HG02938 (cell line): Measurements from ENCODE around the gene C1orf198.

Source experiments
- ATAC-seq: cut with Tn5 transposase; IDR thresholded peaks from one replicate; pipeline ENCODE4 v1.9.1; 2021; ENCODE audit warnings: mild to moderate bottlenecking, moderate library complexity; ENCODE audit not compliant: unreplicated experiment

The C1orf198 gene

DNA sequence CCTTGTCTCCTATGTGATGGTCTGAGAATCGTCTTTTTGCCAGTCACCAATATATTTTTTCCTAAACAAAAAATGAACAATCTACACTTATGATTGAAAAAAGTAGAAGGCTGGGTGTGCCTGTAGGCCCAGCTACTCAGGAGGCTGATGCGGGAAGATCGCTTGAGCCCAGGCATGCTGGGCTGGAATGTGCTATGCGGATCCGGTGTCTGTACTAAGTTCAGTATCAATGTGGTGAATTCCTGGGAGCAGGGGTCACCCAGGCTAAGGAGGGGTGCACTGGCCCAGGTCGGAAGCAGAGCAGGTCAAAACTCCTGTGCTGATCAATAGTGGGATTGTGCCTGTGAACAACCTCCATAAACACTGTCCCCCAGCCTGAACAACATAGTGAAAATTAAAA lies 25.7 kb upstream of the C1orf198 start:
- no peak for ATAC-seq

DNA sequence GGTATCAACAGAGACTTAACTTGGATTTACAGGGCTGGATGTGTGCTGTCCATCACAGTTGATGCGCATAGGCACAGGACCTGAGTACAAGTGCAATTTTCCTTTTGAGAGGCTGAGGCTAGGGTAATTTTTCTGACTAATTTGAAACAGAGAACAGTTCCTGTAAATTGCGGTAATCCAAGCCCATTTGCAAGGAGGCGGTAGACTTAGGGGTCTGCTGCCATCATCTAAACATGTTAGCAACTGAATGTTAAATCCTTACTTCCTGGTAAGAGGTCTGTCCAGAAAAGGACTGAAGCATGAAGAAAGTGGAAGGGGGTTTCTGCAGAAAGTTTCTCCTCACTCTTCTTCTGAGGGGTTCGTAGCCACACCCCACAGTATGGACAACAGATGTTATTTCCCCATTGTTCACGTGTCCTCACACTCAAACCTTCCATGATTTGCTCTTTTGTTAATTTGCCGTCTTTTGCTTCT lies 23.7 kb upstream of the C1orf198 start:
- ATAC-seq, result no peak

DNA sequence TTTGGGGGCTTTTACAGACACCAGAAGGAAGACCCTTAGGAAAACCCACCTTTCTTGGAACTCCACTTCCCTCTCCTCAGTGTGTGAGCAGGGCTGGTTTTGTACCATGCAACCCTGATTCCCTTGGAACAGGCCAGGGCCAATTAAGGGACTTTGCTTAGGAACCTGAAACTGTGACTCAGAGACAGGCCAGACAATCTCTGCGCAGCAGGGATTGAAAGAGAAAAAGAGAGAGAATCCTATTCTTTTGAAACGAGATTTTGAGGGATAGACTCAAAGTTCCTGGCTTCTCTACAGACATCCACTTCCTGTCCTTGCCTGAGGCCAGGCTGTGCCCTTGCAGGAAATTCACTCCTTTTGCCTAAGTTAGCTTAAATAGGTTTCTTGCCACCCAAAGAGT lies 23.1 kb upstream of the C1orf198 start:
- ATAC-seq, result no peak

DNA sequence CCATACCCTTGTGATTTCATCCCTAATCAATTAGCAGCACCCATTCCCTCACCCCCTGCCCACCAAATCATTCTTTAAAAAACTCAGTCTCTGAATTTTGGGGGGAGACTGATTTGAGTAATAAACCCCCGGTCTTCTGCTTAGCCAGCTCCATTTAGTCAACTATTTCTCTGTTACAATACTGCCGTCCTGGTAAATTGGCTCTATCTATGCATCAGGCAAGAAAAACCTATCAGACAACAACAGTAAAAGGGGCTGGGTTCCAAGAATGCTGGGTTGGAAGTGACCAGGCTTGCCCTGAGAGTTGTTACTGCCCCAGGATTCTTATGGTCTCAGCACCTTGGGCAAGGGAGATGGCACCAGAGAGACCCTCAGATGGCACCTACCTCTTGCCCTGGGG lies 16.3 kb upstream of the C1orf198 start:
- no peak for ATAC-seq

DNA sequence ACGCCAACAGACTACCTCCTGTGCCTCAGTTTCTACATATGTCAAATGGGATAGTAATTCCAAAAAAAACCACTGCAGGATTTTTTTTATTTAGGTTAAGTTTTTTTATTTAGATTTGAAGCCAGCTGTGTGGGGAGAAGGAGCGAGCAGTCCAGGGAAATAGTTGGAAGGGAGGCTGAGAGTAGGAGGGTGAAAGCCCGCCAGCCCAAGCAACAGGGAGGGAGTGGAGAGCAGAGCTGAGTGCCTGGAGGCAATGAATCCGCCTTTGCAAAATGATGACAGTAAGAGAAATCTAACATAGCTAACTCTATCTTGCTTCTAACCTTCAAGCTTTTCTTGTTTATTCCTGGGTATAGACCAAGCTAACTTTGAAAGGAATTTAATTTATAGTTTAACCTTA lies 15.6 kb upstream of the C1orf198 start:
- no peak for ATAC-seq

DNA sequence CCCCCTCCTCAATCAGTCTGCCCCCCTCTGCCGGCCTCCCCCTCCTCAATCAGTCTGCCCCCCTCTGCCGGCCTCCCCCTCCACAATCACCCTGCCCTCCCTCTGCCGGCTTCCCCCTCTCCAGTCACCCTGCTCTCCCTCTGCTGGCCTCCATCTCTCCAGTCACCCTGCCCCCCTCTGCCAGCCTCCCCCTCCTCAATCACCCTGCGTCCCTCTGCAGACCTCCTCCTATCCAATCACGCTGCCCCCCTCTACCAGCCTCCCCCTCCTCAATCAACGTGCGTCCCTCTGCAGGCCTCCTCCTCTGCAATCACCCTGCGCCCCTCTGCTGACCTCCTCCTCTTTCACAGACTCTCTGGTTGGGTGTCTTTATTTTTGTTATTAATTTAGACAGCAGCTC lies 11.5 kb upstream of the C1orf198 start:
- no peak for ATAC-seq

DNA sequence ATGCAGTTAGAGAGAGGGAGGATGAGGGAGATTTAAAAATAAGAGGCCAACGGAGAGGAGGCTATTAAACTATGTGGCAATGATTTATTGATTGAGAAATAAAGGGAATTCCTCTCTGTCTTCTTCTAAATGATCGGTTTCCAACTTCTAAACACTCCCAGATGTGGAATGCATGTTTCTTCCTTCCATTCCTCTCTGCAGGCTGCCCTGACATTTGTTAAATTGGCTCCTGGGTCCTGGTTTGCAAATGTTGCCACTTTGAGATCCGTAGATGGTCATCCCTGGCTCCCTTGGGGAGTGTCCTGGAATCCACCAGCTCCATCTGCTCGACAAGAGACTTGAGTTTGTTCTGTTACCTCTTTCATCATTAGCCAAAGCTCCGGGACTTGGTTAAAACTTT lies 10.3 kb upstream of the C1orf198 start:
- no peak for ATAC-seq

DNA sequence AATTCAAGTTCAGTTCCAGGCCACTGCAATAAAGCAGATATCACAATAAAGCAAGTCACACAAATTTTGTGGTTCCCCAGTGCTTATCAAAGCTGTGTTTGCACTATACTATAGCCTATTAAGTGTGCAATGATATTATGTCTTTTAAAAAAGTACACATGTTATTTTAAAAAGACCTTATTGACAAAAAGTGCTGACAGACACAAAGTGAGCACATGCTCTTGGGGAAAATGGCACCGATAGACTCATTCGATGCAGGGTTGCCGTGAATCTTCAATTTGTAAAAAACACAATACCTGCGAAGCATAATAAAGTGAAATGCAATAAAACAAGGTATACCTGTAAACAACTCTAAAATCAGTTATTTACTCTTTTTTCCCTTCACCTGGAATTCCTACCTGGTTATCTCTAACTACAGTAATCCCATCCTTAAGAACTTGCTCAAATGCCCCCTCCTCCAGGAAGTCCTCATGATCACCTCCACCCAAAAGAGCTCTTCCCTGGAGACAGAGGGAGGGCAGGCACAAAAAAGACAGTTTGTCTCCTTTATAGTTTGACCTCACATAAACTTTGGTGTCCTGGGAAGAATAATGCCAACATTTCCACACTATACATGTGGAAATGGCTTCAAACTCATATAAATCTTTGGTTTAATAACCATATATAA lies 9.7 kb upstream of the C1orf198 start:
- ATAC-seq, result no peak

DNA sequence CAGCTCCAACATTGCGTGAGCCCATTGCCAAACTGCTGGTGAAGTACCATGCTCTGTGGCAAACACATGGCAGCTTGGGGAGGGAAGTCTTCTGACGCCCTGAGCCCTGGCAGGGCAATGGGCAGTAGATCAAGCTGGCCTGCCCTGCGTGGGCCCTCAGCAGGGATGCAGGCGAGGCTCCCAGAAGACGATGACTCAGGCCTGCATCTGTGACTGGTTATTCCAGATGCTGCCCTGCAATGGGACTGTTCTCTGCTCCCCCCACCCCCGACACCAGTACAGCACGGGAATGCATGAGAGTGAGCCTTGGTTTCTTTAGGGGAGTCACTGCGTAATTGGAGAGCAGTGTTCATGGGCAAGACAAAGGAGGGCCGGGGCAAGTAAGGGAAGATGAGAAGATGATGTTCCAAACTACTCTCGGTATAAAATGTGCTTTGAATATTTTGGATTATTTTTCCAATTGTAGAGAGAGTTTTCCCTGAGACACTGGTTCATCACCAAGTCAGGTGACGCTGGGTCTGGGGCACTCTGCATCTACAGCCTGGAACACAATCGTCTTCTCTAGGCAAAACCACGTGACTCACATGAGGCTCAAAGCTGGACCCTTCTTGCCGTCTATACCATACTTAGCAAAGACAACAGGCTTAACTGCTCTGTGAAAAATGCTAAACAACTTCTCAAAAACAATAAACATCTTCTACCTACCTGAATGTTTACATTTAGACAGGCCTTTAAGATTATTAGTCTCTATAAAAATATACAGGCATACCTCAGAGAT lies 9.0 kb upstream of the C1orf198 start:
- ATAC-seq, result no peak

DNA sequence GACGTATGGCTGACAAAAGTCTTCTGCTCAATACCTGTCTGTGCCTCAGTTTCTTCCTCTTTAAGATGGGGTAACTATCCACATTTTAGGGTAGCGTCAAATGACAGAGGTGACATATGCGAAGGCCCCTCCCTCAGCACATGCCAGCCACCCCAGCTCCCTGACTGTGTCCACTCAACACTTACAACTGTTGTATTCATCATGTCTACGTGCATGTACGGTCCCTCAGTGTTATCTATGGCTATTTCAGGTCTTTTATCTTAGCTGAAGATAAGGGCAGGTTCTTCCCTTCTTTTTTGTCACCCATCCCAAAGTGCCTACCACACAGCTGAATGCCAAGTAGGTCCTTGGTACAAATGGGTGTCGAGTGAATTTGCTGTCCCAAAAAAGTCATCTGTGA lies 8.3 kb upstream of the C1orf198 start:
- no peak for ATAC-seq

DNA sequence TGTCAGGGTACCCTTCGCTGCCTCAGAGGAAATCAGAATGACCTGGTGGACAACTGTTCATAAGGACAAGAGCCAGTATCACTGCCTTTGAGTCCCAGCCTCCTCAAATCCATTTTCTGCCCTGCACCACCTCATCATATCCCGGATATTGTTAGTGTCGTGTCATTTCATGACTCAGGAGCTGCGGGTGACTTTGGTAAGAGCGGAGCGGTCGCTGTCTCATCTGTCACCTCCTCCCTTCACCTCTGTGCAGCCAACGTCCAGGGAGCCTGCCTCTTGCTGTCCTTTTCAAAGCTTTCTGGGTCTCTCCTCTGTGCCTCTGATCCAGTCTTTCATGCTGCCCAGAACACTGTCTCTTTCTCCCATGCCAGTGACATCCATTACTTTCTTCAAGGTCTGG lies 7.0 kb upstream of the C1orf198 start:
- ATAC-seq, result no peak

DNA sequence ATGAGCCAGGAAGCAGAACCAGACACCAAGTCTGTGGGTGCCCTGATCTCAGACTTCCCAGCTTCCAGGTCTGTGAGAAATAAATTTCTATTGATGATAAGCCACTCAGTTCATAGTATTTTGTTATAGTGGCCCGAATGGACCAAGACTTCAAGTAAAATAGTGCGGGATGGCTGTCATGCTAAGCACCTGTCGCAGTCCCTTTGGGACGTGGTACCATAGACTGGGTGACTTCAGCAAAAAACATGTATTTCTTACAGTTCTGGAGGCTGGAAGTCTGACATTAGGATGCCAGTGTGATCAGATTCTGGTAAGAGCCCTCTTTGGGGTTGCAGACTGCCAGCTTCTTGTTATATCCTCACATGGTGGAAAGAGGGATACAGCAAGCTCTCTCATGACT lies 2.6 kb upstream of the C1orf198 start:
- ATAC-seq, result no peak

DNA sequence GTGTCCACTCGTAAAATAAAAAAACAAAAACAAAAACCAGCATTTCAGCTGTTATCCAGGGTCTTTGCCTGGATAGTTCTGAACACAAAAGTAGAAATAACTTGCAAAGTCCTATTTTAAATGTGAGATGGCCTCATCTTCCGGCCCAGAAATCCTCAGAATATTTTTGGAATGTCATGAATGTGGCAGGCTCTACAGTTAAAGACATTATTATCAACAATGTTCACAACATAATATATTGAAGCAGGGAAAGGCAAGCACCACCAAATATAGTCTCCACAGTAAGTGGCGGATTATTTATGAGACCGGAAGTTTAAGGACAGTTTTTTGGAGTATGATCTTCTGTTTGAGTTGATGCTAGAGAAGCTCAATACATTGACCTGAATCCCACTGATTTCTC lies 1.2 kb upstream of the C1orf198 start:
- ATAC-seq, result no peak

DNA sequence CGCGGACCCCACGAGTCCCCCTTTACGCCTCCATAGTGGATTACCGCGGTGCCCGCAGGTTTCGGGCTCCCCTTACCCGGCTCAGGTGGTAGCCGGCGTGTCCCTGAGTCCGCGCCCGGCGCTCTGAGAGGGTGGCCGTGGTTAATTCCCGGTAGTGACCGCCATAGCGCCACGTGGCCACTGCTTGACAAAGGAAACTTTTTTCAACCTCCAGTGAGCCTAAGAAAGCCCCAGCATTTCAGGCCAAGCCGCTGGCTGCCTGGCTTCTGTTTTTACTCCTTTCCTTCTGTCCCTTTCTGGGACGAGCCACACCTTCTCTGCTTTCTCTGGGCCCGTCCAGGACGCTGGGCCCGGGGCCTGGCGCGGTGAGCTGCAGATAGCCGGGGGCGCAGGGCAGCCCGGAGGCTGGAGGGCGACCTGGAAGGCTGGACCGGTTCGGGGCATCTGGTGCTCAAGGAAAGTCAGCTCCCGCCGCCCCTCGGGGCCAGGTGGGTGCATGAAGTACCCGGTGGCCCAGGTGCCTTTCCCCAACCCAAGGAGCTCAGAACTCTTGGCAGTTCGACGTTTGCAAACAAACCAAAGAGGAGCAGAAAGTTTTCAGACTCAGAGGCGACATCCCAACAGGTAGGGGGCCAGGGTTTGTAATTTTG lies 540 bp upstream of the C1orf198 start:
- peak; percentile 25 for ATAC-seq

DNA sequence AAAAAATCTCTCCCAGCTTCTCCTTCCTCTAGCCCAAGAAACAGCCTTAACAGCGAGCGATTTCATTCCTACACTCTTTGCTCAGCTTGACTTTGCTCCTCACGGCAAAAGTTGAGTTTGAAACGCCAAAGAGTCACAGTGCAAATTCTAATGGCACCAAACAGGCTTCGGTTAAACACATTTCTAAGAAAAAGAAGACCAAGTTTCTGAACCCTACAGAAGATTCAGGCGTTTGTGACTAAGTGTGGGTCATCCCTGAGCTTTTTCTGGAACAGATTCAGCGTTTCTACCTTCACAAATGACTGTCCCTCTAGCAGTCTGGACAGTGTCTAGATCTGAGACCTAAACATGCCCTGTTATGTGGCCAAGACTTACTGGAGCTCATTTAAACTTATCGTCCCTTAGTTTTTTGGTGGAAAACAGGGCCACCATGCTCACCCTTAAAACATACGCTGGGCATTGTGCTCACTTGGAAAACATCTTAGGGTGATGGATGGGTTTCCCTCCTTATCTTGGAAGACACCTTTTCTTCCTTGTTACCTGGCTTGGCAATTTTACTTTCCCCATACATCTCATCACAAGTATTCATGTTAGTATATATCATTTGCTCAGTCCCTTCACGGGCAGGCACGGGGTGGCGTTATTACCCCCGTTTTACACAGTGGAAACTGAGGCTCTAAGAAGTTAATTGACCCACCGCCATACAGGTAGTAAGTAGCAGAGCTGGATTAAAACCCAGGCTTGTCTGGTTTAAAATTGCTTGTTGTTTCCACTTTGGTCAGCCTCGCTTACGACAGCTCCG lies 1.0 kb downstream of the C1orf198 start:
- no peak for ATAC-seq

DNA sequence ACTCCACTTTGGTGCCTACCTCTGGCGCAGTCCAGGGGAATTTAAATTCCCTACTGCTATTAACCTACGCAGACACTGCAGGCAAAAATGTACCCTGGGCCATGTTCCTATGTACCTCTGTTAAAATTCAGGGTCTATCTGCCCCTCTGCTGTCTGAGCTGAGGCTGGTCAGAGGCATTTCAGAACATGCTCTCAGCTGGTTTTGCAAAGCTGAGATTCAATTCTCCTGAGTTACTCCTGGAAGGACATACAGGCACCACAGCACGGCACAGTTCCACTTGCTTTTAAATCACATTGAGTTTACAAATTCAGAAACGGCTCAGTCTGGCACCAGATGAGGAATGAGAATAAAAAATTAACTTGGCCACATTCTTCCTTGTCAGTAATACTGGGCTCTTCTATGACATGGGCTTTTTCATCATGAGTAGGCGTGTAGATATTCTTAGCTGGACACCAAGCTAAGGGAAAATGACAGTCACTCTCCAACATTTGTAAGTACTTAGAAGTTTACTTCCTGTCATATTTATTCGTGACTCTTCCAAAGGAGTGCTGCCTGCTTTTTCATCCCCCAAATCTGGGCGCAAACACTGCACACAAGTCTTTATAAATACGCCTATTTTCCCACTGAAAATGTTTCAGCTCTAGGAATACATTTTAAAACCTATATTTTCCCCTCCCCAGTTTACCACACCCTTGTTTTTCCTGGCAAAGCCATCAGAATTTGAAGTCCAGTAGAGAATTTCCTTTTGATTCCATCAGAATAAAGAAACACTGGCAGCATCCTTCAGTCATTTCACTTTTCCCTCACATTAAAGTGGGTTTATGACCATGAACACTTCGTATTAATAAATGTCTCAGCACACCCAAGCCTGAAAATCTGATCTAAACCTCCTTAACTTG lies 1.9 kb downstream of the C1orf198 start:
- ATAC-seq, result no peak

DNA sequence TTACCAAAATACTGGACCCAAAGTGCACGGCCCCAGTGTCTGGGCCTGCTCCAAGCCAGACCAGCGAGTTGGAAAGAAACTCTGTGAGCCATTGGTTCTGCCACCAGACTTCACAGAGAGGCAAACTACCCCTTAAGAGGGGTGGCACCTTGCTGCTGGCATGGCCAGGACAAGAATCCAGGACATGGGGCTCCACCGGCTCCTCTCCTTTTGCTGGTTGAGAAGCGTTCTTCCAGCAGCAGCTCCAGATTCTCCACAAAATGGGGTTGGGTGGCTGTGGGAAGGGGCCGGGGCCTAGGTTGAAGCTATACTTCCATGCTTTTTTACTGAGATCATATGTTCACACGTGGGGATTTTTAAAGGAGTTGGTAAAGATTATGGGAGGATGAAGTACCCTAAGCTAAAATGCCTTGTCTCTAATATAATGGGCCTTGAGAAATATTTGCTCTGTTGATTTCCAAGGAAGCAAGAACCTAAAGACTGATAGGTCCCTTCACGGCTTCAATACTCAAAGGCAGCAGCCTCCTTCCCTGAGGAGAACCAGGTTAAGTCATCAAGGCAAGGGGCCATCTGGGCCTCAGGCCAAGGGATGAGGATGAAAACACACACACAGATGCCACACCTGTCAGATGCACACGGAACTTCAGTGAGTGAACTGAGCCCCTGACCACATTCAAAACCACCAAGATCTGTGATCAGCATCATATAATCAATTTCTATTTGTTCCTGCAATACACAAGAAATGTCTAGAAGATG lies 3.1 kb downstream of the C1orf198 start:
- ATAC-seq, result no peak

DNA sequence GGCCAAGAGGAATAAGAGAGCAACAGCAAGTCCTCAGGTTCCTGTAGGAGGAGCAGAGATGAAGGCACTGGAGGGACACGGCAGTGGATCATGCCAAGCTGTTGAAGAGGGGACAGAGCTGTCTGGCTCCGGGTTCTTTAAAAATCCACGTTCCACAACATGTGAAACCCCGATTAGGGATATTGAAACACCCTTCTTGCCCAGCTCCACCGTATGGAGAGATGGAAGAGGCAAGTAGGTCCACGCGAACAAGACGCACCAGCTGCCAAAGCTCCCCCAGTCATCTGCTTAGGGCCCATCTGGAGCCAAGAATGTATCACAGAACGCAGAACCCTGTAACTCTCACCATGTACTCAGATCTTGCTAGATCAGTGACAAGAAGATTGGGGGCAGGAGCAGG lies 3.9 kb downstream of the C1orf198 start:
- ATAC-seq, result no peak

DNA sequence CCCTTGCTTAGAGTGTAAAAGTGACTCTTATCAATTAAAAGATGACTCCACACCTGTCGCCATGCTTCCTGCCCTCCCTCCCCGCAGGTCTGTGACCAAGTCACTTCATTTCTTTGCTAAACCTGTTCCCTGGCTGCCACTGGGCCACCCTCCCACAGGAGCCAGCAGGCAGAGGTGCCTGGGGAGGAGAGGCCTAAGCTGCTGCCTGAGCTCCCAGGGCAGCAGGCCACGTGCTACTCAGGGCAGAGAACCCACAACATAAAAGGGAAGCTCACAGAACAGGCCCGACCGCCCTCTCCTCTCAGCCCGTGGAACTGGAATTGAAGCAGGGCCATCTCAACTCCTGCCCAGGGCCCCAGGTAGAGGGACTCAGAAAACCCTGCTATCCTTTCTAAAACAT lies 4.9 kb downstream of the C1orf198 start:
- no peak for ATAC-seq
